ENCODE data around the gene ZNF462.

- no peak for TF ChIP-seq POLR2A (IDR thresholded peaks at IDR 0.05)
- TF ChIP-seq, protein P1, sequence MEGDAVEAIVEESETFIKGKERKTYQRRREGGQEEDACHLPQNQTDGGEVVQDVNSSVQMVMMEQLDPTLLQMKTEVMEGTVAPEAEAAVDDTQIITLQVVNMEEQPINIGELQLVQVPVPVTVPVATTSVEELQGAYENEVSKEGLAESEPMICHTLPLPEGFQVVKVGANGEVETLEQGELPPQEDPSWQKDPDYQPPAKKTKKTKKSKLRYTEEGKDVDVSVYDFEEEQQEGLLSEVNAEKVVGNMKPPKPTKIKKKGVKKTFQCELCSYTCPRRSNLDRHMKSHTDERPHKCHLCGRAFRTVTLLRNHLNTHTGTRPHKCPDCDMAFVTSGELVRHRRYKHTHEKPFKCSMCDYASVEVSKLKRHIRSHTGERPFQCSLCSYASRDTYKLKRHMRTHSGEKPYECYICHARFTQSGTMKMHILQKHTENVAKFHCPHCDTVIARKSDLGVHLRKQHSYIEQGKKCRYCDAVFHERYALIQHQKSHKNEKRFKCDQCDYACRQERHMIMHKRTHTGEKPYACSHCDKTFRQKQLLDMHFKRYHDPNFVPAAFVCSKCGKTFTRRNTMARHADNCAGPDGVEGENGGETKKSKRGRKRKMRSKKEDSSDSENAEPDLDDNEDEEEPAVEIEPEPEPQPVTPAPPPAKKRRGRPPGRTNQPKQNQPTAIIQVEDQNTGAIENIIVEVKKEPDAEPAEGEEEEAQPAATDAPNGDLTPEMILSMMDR (IDR thresholded peaks at IDR 0.05), result no peak
These were observed 6.5 kb downstream of the ZNF462 start for GRCh38 chr9:106869458-106869857.
